ENCODE results near the gene HHIPL1. TPM values are rescaled to one million over a fixed set of nuclear protein-coding genes. Genes with fewer than 3 reads are reported as not detected.

The HHIPL1 gene
- total and polyA plus RNA-seq, 2 of the 8 experiments (the other 6 are each of a cell fraction or from before 2014, with no cell fraction given): 1.5 to 2.6 TPM

DNA sequence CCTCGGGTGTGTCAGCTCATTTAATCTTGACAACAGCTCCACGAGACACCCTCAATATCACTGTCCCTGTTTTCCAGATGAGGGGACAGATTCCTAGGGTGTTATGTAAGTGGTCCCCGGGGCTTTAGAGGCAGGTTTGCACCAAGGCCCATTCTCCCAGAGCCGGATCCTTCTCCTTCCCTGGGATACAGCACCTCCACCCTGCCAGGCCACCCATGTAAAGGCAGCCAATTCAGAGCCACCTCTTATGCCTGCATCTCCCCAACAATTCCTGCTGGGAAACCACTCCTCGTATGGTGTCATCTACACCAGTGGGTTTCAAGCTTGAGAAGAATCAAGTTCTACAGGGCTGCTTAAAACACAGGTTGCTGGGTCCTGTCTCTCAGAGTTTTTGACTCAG, 35.1 kb downstream of the HHIPL1 start:
- Histone ChIP-seq H2AK5ac (ENCODE audit: low read depth, low read length) (no peak overlapping the region), H3K4me3 (ENCODE audit: extremely low read depth in 1 of 4, insufficient read depth in 2 of 4, low read depth in 3 of 4, low read length in 4 of 4) (no peak overlapping the region), H2BK5ac (ENCODE audit: low read depth, low read length) (no peak overlapping the region), H3K36me3 (ENCODE audit: control insufficient read depth in 2 of 4, insufficient read depth in 4 of 4, low read length in 3 of 4) (no peaks in the 10 kb centered on the region), H3K56ac (replicated peaks; ENCODE audit: insufficient read length, low read depth, low read length) (no peak overlapping the region), H3K4ac (replicated peaks; ENCODE audit: insufficient read length, low read depth, low read length) (no peak overlapping the region), H3K27ac (ENCODE audit: low read depth, low read length) (no peak overlapping the region), H4K20me1 (replicated peaks in 1 of 2; ENCODE audit: control insufficient read depth in 1 of 2, insufficient read depth in 2 of 2, low read length in 2 of 2) (no peaks in the 10 kb centered on the region), H3K79me1 (ENCODE audit: low read depth, low read length) (no peaks in the 10 kb centered on the region), H4K5ac (ENCODE audit: insufficient read length, low read depth, low read length) (no peak overlapping the region), H4K8ac (ENCODE audit: extremely low read depth, insufficient read depth, low read length) (no peak overlapping the region), H3K4me1 (replicated peaks in 1 of 4; ENCODE audit: control insufficient read depth in 3 of 4, insufficient read depth in 4 of 4, low read length in 3 of 4) (peaks cover 0 to 10% (median 7%) of the 10 kb centered on the region in 4 experiments; a peak in 6 of 7 replicates), H3K18ac (ENCODE audit: extremely low read depth, low read length) (no peak overlapping the region), H2BK15ac (ENCODE audit: low read length) (no peak overlapping the region), H3K79me2 (ENCODE audit: control insufficient read depth in 1 of 2, insufficient read depth in 2 of 2, low read length in 2 of 2) (no peaks in the 10 kb centered on the region), H2BK12ac (ENCODE audit: low read depth, low read length) (no peak overlapping the region), H3K9ac (replicated peaks in 1 of 4; ENCODE audit: extremely low read depth in 1 of 4, low read depth in 3 of 4, low read length in 3 of 4) (no peak overlapping the region), H3K23me2 (ENCODE audit: low read depth, low read length) (peaks cover 9% of the 10 kb centered on the region), H2AFZ (ENCODE audit: low read length) (no peak overlapping the region), H3K4me2 (ENCODE audit: insufficient read depth in 1 of 2, low read depth in 2 of 2, low read length in 2 of 2) (no peak overlapping the region), H2BK120ac (replicated peaks; ENCODE audit: low read depth, low read length) (no peak overlapping the region), H3K9me3 (ENCODE audit: insufficient read depth in 2 of 2, low read depth in 1 of 2, low read length in 1 of 2) (peaks cover 6 to 10% of the 10 kb centered on the region in 2 experiments; a peak in 3 of 4 replicates), H3K23ac (ENCODE audit: insufficient read length) (no peak overlapping the region), H4K91ac (replicated peaks; ENCODE audit: insufficient read length, low read length) (no peak overlapping the region), H2BK20ac (ENCODE audit: low read length) (no peak overlapping the region), H3K27me3 (replicated peaks in 1 of 4; ENCODE audit: control insufficient read depth in 3 of 4, extremely low read depth in 1 of 4, insufficient read depth in 3 of 4, low read length in 3 of 4) (no peaks in the 10 kb centered on the region), H3K14ac (ENCODE audit: insufficient read length) (no peak overlapping the region)
- FAIRE-seq (no peak), DNase-seq (ENCODE audit: low read depth in 1 of 2, low spot score in 2 of 2) (peak in 1 of 2 experiments; percentile 33)
- TF ChIP-seq SIX5 (IDR thresholded peaks at IDR 0.05; ENCODE audit: low read depth, low read length): no peak
- TF ChIP-seq RBBP5 (IDR thresholded peaks at IDR 0.05; ENCODE audit: borderline replicate concordance, low read depth, low read length): no peak
- TF ChIP-seq HDAC6 (IDR thresholded peaks at IDR 0.05; ENCODE audit: low read depth, low read length): no peak
- no peak for TF ChIP-seq TCF12 (IDR thresholded peaks at IDR 0.05; ENCODE audit: low read depth, low read length)
- no peak for TF ChIP-seq SUZ12 (IDR thresholded peaks at IDR 0.05; ENCODE audit: low read length)
- TF ChIP-seq SP2 (IDR thresholded peaks at IDR 0.05; ENCODE audit: low read length): no peak
- no peak for TF ChIP-seq CBX5 (IDR thresholded peaks at IDR 0.05; ENCODE audit: low read depth, low read length)
- TF ChIP-seq, protein P1, sequence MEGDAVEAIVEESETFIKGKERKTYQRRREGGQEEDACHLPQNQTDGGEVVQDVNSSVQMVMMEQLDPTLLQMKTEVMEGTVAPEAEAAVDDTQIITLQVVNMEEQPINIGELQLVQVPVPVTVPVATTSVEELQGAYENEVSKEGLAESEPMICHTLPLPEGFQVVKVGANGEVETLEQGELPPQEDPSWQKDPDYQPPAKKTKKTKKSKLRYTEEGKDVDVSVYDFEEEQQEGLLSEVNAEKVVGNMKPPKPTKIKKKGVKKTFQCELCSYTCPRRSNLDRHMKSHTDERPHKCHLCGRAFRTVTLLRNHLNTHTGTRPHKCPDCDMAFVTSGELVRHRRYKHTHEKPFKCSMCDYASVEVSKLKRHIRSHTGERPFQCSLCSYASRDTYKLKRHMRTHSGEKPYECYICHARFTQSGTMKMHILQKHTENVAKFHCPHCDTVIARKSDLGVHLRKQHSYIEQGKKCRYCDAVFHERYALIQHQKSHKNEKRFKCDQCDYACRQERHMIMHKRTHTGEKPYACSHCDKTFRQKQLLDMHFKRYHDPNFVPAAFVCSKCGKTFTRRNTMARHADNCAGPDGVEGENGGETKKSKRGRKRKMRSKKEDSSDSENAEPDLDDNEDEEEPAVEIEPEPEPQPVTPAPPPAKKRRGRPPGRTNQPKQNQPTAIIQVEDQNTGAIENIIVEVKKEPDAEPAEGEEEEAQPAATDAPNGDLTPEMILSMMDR (IDR thresholded peaks at IDR 0.05; ENCODE audit: control extremely low read depth in 1 of 3, insufficient read depth in 1 of 3, low read depth in 1 of 3, low read length in 3 of 3): no peak
- TF ChIP-seq SIN3A (conservative IDR thresholded peaks at IDR 0.05 in 1 of 2, IDR thresholded peaks at IDR 0.05 in 1 of 2; ENCODE audit: low read depth in 1 of 2, low read length in 2 of 2): no peak
- TF ChIP-seq POLR2AphosphoS5 (IDR thresholded peaks at IDR 0.05; ENCODE audit: low read depth, low read length): no peak
- no peak for TF ChIP-seq NRF1 (IDR thresholded peaks at IDR 0.05; ENCODE audit: low read depth, low read length)
- 88% methylated on average over 5 of the region's 5 CpGs; no CpG with 5 or more reads in 1 of the 2 experiments for WGBS, 2 experiments (ENCODE audit: extremely low coverage in 1 of 2, insufficient coverage in 1 of 2, insufficient read length in 1 of 2, insufficient replicate concordance in 2 of 2, low coverage in 1 of 2, low lambda C conversion rate in 2 of 2, missing lambda C conversion rate in 1 of 2)
- CTCF ChIA-PET (ENCODE audit: partially characterized antibody): interaction anchor here (0.6 to 3.6 kb wide), 19 partner anchors 8 to 209 kb away, joined by 3 to 26 read pairs (median 4); no protein-coding TSS in a partner anchor
- POLR2A ChIA-PET (ENCODE audit: partially characterized antibody): interaction anchor here (1.1 to 1.3 kb wide), 4 partner anchors 9 to 34 kb away, joined by 3 to 4 read pairs (median 3); no protein-coding TSS in a partner anchor

Data from H1 (cell line).